H9 (cell line): ENCODE data around the gene RERE. TPM values are rescaled to one million over a fixed set of nuclear protein-coding genes. Genes with fewer than 3 reads are reported as not detected.

Experiments
- DNase-seq: peaks from one replicate; pipeline ENCODE4 v3.0.0-alpha.2; 2017
- H2AFZ ChIP-seq: one replicate; pipeline ENCODE4 v1.6.1; 2013; ENCODE audit warnings: mild to moderate bottlenecking, low read length, control low read depth, moderate library complexity
- H2AK5ac ChIP-seq: 2 replicates; pipeline ENCODE4 v1.6.1; 2013; ENCODE audit warnings: low read length, control low read depth, mixed read lengths; ENCODE audit not compliant: insufficient read length
- H2BK120ac ChIP-seq: one replicate; pipeline ENCODE4 v1.6.1; 2013; ENCODE audit warnings: low read depth, mild to moderate bottlenecking, low read length, control low read depth, inconsistent platforms; ENCODE audit not compliant: poor library complexity, severe bottlenecking
- H2BK12ac ChIP-seq: 2 replicates; pipeline ENCODE4 v1.6.1; 2013; ENCODE audit warnings: low read length, control low read depth, mixed read lengths, low read depth; ENCODE audit not compliant: insufficient read length
- H2BK15ac ChIP-seq: 2 replicates; pipeline ENCODE4 v1.6.1; 2013; ENCODE audit warnings: low read depth, low read length, control low read depth
- H2BK20ac ChIP-seq: one replicate; pipeline ENCODE4 v1.6.1; 2013; ENCODE audit warnings: low read depth, mild to moderate bottlenecking, low read length, control low read depth, inconsistent platforms; ENCODE audit not compliant: poor library complexity, severe bottlenecking
- H2BK5ac ChIP-seq: 2 replicates; pipeline ENCODE4 v1.6.1; 2013; ENCODE audit warnings: low read length, control low read depth, mixed read lengths; ENCODE audit not compliant: insufficient read length
- H3K14ac ChIP-seq: 2 replicates; pipeline ENCODE4 v1.6.1; 2013; ENCODE audit warnings: low read length, control low read depth; ENCODE audit not compliant: insufficient read depth
- H3K18ac ChIP-seq: 2 replicates; pipeline ENCODE4 v1.6.1; 2013; ENCODE audit warnings: low read depth, mild to moderate bottlenecking, mixed read lengths, low read length, control low read depth; ENCODE audit not compliant: insufficient read length
- H3K23ac ChIP-seq: 2 replicates; pipeline ENCODE4 v1.6.1; 2013; ENCODE audit warnings: low read length, control low read depth, mixed read lengths, low read depth; ENCODE audit not compliant: insufficient read length
- H3K23me2 ChIP-seq: 2 replicates; pipeline ENCODE4 v1.6.1; 2013; ENCODE audit warnings: low read depth, mild to moderate bottlenecking, mixed read lengths, low read length, control low read depth; ENCODE audit not compliant: insufficient read length, poor library complexity, severe bottlenecking
- H3K27ac ChIP-seq: 2 replicates; pipeline ENCODE4 v1.5.1; 2013; ENCODE audit warnings: low read length, control low read depth, mixed read lengths, low read depth; ENCODE audit not compliant: insufficient read length
- H3K27me3 ChIP-seq: 2 replicates; pipeline ENCODE4 v1.6.1; 2013; ENCODE audit warnings: low read length, control low read depth, inconsistent platforms; ENCODE audit not compliant: insufficient read depth
- H3K4ac ChIP-seq: 2 replicates; pipeline ENCODE4 v1.6.1; 2013; ENCODE audit warnings: low read depth, mild to moderate bottlenecking, control low read depth, inconsistent platforms, low read length, moderate library complexity
- H3K4me1 ChIP-seq: 2 replicates; pipeline ENCODE4 v1.6.1; 2013; ENCODE audit warnings: low read length, control low read depth, inconsistent platforms; ENCODE audit not compliant: insufficient read depth
- H3K4me2 ChIP-seq: 2 replicates; pipeline ENCODE4 v1.6.1; 2013; ENCODE audit warnings: low read length, control low read depth, mixed read lengths; ENCODE audit not compliant: insufficient read length, insufficient read depth
- H3K56ac ChIP-seq: 2 replicates; pipeline ENCODE4 v1.6.1; 2013; ENCODE audit warnings: low read depth, mild to moderate bottlenecking, mixed read lengths, low read length, control low read depth; ENCODE audit not compliant: insufficient read length
- H3K79me1 ChIP-seq: 2 replicates; pipeline ENCODE4 v1.6.1; 2013; ENCODE audit warnings: low read depth, mild to moderate bottlenecking, moderate library complexity, low read length, control low read depth, inconsistent platforms; ENCODE audit not compliant: insufficient read depth, poor library complexity, severe bottlenecking
- H3K79me2 ChIP-seq: 2 replicates; pipeline ENCODE4 v1.6.1; 2013; ENCODE audit warnings: low read length, control low read depth, inconsistent platforms; ENCODE audit not compliant: insufficient read depth
- H3K9ac ChIP-seq: 2 replicates; pipeline ENCODE4 v1.6.1; 2013; ENCODE audit warnings: low read length, control low read depth, mixed read lengths; ENCODE audit not compliant: insufficient read length; ENCODE audit errors: extremely low read depth
- H3K9me3 ChIP-seq: one replicate; pipeline ENCODE4 v1.6.1; 2013; ENCODE audit warnings: low read depth, low read length, inconsistent platforms; ENCODE audit not compliant: control insufficient read depth
- H3T11ph ChIP-seq: one replicate; pipeline ENCODE4 v1.6.1; 2013; ENCODE audit warnings: mild to moderate bottlenecking, low read length, control low read depth, inconsistent platforms
- H4K20me1 ChIP-seq: one replicate; pipeline ENCODE4 v1.6.1; 2013; ENCODE audit not compliant: control insufficient read depth, insufficient read length, insufficient read depth
- H4K5ac ChIP-seq: 2 replicates; pipeline ENCODE4 v1.6.1; 2013; ENCODE audit warnings: low read depth, mild to moderate bottlenecking, mixed read lengths, low read length, control low read depth; ENCODE audit not compliant: insufficient read length
- H4K8ac ChIP-seq: replicated peaks from 2 replicates; pipeline ENCODE4 v1.6.1; 2013; ENCODE audit warnings: low read length, control low read depth, mixed read lengths, low read depth; ENCODE audit not compliant: insufficient read length
- H4K91ac ChIP-seq: 2 replicates; pipeline ENCODE4 v1.6.1; 2013; ENCODE audit warnings: low read depth, mild to moderate bottlenecking, moderate library complexity, mixed read lengths, low read length, control low read depth; ENCODE audit not compliant: insufficient read length
- H3K27ac Mint-ChIP-seq, 3 experiments: 2 replicates in 2 of 3; 3 replicates in 1 of 3; pipeline ENCODE4 v1.8.0; 2020 to 2021; ENCODE audit warnings: mixed read lengths in 3 of 3, mild to moderate bottlenecking in 1 of 3, moderate library complexity in 1 of 3
- H3K27me3 Mint-ChIP-seq: 2 replicates; pipeline ENCODE4 v1.8.0; 2021; ENCODE audit warnings: low read depth, mild to moderate bottlenecking, moderate library complexity, mixed read lengths
- H3K36me3 Mint-ChIP-seq, 3 experiments: 2 replicates in 2 of 3; 3 replicates in 1 of 3; pipeline ENCODE4 v1.8.0; 2020 to 2021; ENCODE audit warnings: low read depth in 3 of 3, mixed read lengths in 3 of 3; ENCODE audit not compliant: insufficient read depth in 1 of 3
- H3K4me1 Mint-ChIP-seq, 2 experiments: 2 replicates each; pipeline ENCODE4 v1.8.0; 2020; ENCODE audit warnings: mixed read lengths in 2 of 2
- H3K4me3 Mint-ChIP-seq, 2 experiments: 2 replicates in 1 of 2; 3 replicates in 1 of 2; pipeline ENCODE4 v1.8.0; 2020 to 2021; ENCODE audit warnings: mild to moderate bottlenecking in 2 of 2, mixed read lengths in 2 of 2, moderate library complexity in 1 of 2
- H3K9me3 Mint-ChIP-seq, 2 experiments: 2 replicates in 1 of 2; 3 replicates in 1 of 2; pipeline ENCODE4 v1.8.0; 2020; ENCODE audit warnings: mild to moderate bottlenecking in 2 of 2, mixed read lengths in 2 of 2, moderate library complexity in 1 of 2
- WGBS: extraction: QIAGEN DNeasy Blood & Tissue Kit; methylation state at CpG from one replicate; pipeline ENCODE4 v1.1.7; 2013; ENCODE audit warnings: missing lambda C conversion rate, low lambda C conversion rate, mixed read lengths; ENCODE audit not compliant: insufficient read length; ENCODE audit errors: extremely low coverage; 5-methylcytosine and 5-hydroxymethylcytosine counted together
- total RNA-seq: library from RNA; stranded (reverse); gene quantifications from 2 replicates; pipeline ENCODE4 v1.2.1, GENCODE V29; 2021
- TF ChIP-seq, protein P1 (sequence below): fragments of 200-600 bp; sonication (generic); conservative IDR thresholded peaks from 3 replicates; pipeline ENCODE4 v1.8.0; 2021; ENCODE audit warnings: antibody characterized with exemption, mild to moderate bottlenecking

RERE gene
- total RNA-seq, 1 experiment from 2014 or later = 103 TPM

DNA sequence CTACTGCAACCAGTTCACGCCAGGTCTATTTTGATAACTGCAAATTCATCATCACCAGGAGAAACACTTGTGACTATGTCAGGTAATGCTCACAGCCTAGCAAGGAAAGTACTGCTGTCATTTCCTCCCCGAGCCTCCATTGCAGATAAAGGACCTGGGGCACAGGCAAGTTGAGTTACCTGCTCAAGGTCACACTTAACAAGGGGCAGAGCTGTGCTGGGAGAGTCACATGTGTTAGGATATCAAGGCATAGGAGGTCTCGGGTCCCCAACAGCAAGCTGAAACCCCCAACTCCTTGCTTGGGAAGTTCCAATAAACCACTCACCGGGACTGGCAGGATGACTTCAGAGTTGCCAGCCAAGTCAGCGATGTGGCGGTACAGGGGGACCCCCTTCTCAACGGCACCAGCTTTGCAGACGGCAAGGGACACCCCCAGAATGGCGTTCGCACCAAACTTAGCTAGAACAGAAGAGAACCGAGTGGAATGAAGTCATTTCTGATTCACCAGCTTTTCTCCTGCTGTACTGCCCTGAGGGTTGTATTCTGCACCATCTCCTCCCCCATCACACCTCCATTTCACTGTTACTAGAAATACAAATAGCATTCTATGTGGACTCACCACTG lies 49.5 kb upstream of the RERE start:
- Histone ChIP-seq H2BK120ac (no peak overlapping the region), H3K4me2 (no peak overlapping the region)
- no peaks in the 10 kb centered on the region for H3K27me3 Mint-ChIP-seq

More for the DNA sequence above, 49.5 kb upstream of the RERE start:
- TF ChIP-seq, protein P1, sequence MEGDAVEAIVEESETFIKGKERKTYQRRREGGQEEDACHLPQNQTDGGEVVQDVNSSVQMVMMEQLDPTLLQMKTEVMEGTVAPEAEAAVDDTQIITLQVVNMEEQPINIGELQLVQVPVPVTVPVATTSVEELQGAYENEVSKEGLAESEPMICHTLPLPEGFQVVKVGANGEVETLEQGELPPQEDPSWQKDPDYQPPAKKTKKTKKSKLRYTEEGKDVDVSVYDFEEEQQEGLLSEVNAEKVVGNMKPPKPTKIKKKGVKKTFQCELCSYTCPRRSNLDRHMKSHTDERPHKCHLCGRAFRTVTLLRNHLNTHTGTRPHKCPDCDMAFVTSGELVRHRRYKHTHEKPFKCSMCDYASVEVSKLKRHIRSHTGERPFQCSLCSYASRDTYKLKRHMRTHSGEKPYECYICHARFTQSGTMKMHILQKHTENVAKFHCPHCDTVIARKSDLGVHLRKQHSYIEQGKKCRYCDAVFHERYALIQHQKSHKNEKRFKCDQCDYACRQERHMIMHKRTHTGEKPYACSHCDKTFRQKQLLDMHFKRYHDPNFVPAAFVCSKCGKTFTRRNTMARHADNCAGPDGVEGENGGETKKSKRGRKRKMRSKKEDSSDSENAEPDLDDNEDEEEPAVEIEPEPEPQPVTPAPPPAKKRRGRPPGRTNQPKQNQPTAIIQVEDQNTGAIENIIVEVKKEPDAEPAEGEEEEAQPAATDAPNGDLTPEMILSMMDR = no peak
- Histone ChIP-seq H4K20me1 (no peaks in the 10 kb centered on the region), H3K23ac (no peak overlapping the region), H4K8ac (no peak overlapping the region), H3K4ac (no peak overlapping the region), H3K9me3 (no peaks in the 10 kb centered on the region), H3K4me1 (no peaks in the 10 kb centered on the region), H3K79me2 (no peaks in the 10 kb centered on the region; the same call in 1 of the 2 replicates), H2BK12ac (no peak overlapping the region), H2BK15ac (no peak overlapping the region), H3K9ac (no peak overlapping the region), H2AFZ (no peak overlapping the region), H3K18ac (no peak overlapping the region), H3K14ac (no peak overlapping the region), H4K5ac (no peak overlapping the region), H3K56ac (no peak overlapping the region), H3K79me1 (peaks cover under 1% of the 10 kb centered on the region), H4K91ac (no peak overlapping the region), H3T11ph (no peak overlapping the region), H3K23me2 (no peaks in the 10 kb centered on the region), H2BK5ac (no peak overlapping the region), H2BK20ac (no peak overlapping the region), H2AK5ac (no peak overlapping the region), H3K27ac (no peak overlapping the region), H3K27me3 (no peaks in the 10 kb centered on the region)
- peaks cover 85 to 97% (median 97%) of the 10 kb centered on the region in 3 experiments for H3K36me3 Mint-ChIP-seq
- peak overlapping the region in 1 of 3 experiments; percentile 90; a peak in 2 of 7 replicates for H3K27ac Mint-ChIP-seq
- DNase-seq = no peak
- no peaks in the 10 kb centered on the region for H3K9me3 Mint-ChIP-seq
- no peak overlapping the region for H3K4me3 Mint-ChIP-seq
- no CpG with 5 or more reads among the region's 11 CpGs for whole genome bisulfite sequencing
- peaks cover 41 to 61% of the 10 kb centered on the region in 2 experiments for H3K4me1 Mint-ChIP-seq
